Upper lobe of left lung (tissue), 6 donors: ENCODE data around the gene CSF2. TPM values are rescaled to one million over a fixed set of nuclear protein-coding genes. Genes with fewer than 3 reads are reported as not detected.

ENCODE experiments used
- ATAC-seq, 2 donors: fragments of 200-7000 bp; cut with Tn5 transposase; one replicate each; pipeline ENCODE4 v1.9.1; 2022; ENCODE audit warnings: mild to moderate bottlenecking in 2 of 2, moderate library complexity in 2 of 2; ENCODE audit not compliant: low FRiP score in 2 of 2
- DNase-seq, 2 donors: peaks; one replicate each; pipeline ENCODE4 v3.0.0-alpha.2; 2019 to 2020
- H3K27ac ChIP-seq, 4 donors: fragments of 200-600 bp; sonication (generic); one replicate each; pipeline ENCODE4 v1.5.1; 2016 to 2019
- H3K27me3 ChIP-seq, 4 donors: fragments of 200-600 bp; sonication (generic); one replicate each; pipeline ENCODE4 v1.5.1; 2017 to 2019
- H3K36me3 ChIP-seq, 4 donors: fragments of 200-600 bp; sonication (generic); one replicate each; pipeline ENCODE4 v1.5.1; 2016 to 2019
- H3K4me1 ChIP-seq, 4 donors: fragments of 200-600 bp; sonication (generic); one replicate each; pipeline ENCODE4 v1.5.1; 2018 to 2019
- H3K4me3 ChIP-seq, 4 donors: fragments of 200-600 bp; sonication (generic); one replicate each; pipeline ENCODE4 v1.5.1; 2017 to 2019; ENCODE audit warnings: mild to moderate bottlenecking in 2 of 4, moderate library complexity in 1 of 4
- H3K9me3 ChIP-seq, 4 donors: fragments of 200-600 bp; sonication (generic); one replicate each; pipeline ENCODE4 v1.5.1; 2018 to 2019
- CTCF ChIP-seq, 6 experiments: fragments of 450-650 bp in 4 of 6; fragments of 200-600 bp in 2 of 6; sonication (generic) in 2 of 6; IDR thresholded peaks; one replicate each; pipeline ENCODE4 v1.5.1; 2016 to 2019; ENCODE audit warnings: antibody characterized with exemption in 6 of 6
- EP300 ChIP-seq, 4 donors: sonication (generic); formaldehyde crosslinking; IDR thresholded peaks; one replicate each; pipeline ENCODE4 v1.5.1; 2017; ENCODE audit warnings: antibody characterized with exemption in 4 of 4, control low read depth in 2 of 4
- POLR2A ChIP-seq, 4 donors: fragments of 450-650 bp; IDR thresholded peaks; one replicate each; pipeline ENCODE4 v1.5.1; 2016 to 2017; ENCODE audit warnings: antibody characterized with exemption in 4 of 4, mild to moderate bottlenecking in 2 of 4
- POLR2AphosphoS5 ChIP-seq, 2 donors: sonication (generic); formaldehyde crosslinking; IDR thresholded peaks; one replicate each; pipeline ENCODE4 v1.5.1; 2017; ENCODE audit warnings: antibody characterized with exemption in 2 of 2
- WGBS, 2 donors: methylation state at CpG; one replicate each; pipeline ENCODE4 v1.1.5; 2017 to 2018; 5-methylcytosine and 5-hydroxymethylcytosine counted together
- total RNA-seq, 6 donors: library from RNA; depleted of rRNA in 4 of 6; stranded (reverse); fragments of >200 nt in 4 of 6; gene quantifications; one replicate each; pipeline versions ENCODE4 v1.1.0 to v1.2.1, GENCODE V29; 2016 to 2021
- donor health status: DM: no; HTN: no; CAD: no; lungs with moderate emphysema.
- donor health status: DM: no; HTN: yes; CAD: no; lungs with severe emphysema.

The CSF2 gene
- total RNA-seq, 6 donors from 2014 or later = 3.9 to 10.0 (median 4.4) TPM; not detected in 1

DNA sequence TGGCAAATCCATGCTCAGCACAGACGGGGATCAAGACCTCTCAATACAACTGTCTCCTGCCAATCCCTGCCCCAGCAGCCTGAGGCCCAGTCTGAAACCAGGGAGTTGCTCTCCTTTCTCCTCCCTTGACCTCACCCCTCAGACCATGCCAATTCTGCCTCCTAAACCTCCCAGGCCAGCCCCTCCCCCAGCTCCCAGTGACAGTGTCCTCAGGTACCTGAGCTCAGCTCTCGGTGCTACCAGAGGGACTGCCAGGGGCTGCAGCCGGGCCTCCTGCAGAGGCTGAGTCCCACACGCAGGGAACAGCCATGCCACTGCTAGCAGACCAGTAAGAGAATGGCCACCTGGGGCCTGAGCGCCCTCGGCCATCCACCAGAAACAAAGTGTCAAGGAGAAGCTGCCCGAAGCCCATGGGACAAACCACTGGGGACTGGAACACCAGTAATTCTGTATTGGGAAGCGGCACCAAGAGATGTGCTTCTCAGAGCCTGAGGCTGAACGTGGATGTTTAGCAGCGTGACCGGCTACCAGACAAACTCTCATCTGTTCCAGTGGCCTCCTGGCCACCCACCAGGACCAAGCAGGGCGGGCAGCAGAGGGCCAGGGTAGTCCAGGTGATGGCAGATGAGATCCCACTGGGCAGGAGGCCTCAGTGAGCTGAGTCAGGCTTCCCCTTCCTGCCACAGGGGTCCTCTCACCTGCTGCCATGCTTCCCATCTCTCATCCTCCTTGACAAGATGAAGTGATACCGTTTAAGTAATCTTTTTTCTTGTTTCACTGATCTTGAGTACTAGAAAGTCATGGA is 13.7 kb upstream of the CSF2 start:
- no peak for ATAC-seq
- H3K9me3 ChIP-seq = no peaks in the 10 kb centered on the region
- TF ChIP-seq POLR2AphosphoS5 (IDR thresholded peaks at IDR 0.05) (no peak), CTCF (IDR thresholded peaks at IDR 0.05) (no peak), EP300 (IDR thresholded peaks at IDR 0.05) (no peak), POLR2A (IDR thresholded peaks at IDR 0.05) (no peak)
- peak in 1 of 2 donors; percentile 60 for DNase-seq
- whole genome bisulfite sequencing, 2 donors = 89 to 92% methylated on average over 9 to 13 of the region's 13 CpGs
- no peak overlapping the region for H3K4me3 ChIP-seq
- no peaks in the 10 kb centered on the region for H3K36me3 ChIP-seq
- H3K27ac ChIP-seq = no peak overlapping the region
- H3K4me1 ChIP-seq = no peaks in the 10 kb centered on the region
- no peaks in the 10 kb centered on the region for H3K27me3 ChIP-seq

- H3K27ac ChIP-seq = no peak within 1 kb of the TSS
- H3K27me3 ChIP-seq = no peaks in the 10 kb centered on the region
- TF ChIP-seq POLR2AphosphoS5 (IDR thresholded peaks at IDR 0.05) (no peak), POLR2A (IDR thresholded peaks at IDR 0.05) (no peak), CTCF (IDR thresholded peaks at IDR 0.05) (no peak), EP300 (IDR thresholded peaks at IDR 0.05) (no peak)
- no peak within 1 kb of the TSS for H3K4me3 ChIP-seq
- 90 to 94% methylated on average over 14 to 16 of the region's 16 CpGs for WGBS, 2 donors
- ATAC-seq = no peak
- H3K9me3 ChIP-seq = no peaks in the 10 kb centered on the region
- no peak for DNase-seq
- no peaks in the 10 kb centered on the region for H3K4me1 ChIP-seq
- H3K36me3 ChIP-seq = no peaks in the 10 kb centered on the region
Measured at GRCh38 chr5:132060501-132061161, 13.0 kb upstream of the CSF2 start, which contains the start of gene IL3. TSS of gene IL3 (plus strand) at chr5:132060655. CDS start at chr5:132060707, 52 bp downstream.

- no peaks in the 10 kb centered on the region for H3K27me3 ChIP-seq
- no peaks in the 10 kb centered on the region for H3K9me3 ChIP-seq
- ATAC-seq (peak; percentile 71 to 77), DNase-seq (peak in 1 of 2 donors; percentile 68)
- TF ChIP-seq CTCF (IDR thresholded peaks at IDR 0.05) = peak; percentile 88 to 99 (median 90)
- TF ChIP-seq POLR2A (IDR thresholded peaks at IDR 0.05) = no peak
- H3K4me1 ChIP-seq = no peaks in the 10 kb centered on the region
- 42 to 57% methylated on average over 7 to 9 of the region's 9 CpGs for WGBS, 2 donors
- H3K4me3 ChIP-seq = no peak overlapping the region
- no peaks in the 10 kb centered on the region for H3K36me3 ChIP-seq
- H3K27ac ChIP-seq = no peak overlapping the region
Measured at GRCh38 chr5:132063090-132063911, 10.3 kb upstream of the CSF2 start.

GRCh38 chr5:132064140-132064539 is 9.4 kb upstream of the CSF2 start:
- Histone ChIP-seq H3K27ac (no peak overlapping the region), H3K4me1 (no peaks in the 10 kb centered on the region), H3K27me3 (no peaks in the 10 kb centered on the region), H3K4me3 (no peak overlapping the region), H3K9me3 (no peaks in the 10 kb centered on the region), H3K36me3 (no peaks in the 10 kb centered on the region)
- ATAC-seq (no peak), DNase-seq (peak in 1 of 2 donors; percentile 17)
- 69% methylated on average over 2 to 5 of the region's 5 CpGs for WGBS, 2 donors
- no peak for TF ChIP-seq EP300 (IDR thresholded peaks at IDR 0.05)
- TF ChIP-seq POLR2AphosphoS5 (IDR thresholded peaks at IDR 0.05) = no peak
- TF ChIP-seq CTCF (IDR thresholded peaks at IDR 0.05) = no peak
- no peak for TF ChIP-seq POLR2A (IDR thresholded peaks at IDR 0.05)
